CD4-positive, CD25-positive, alpha-beta regulatory T cell (primary cell): ENCODE data around the gene ERAS. TPM values are rescaled to one million over a fixed set of nuclear protein-coding genes. Genes with fewer than 3 reads are reported as not detected.
A peak's percentile ranks its signal among the peaks of the same experiment; 100 is the strongest.
"Not testable (repeated sequence)": the region's sequence is repeated elsewhere in the genome, so short reads cannot be mapped to it uniquely, and the experiment has no call there.

Experiments used
- ATAC-seq, 2 donors: fragments of 150-1000 bp; cut with Tn5 transposase; one replicate each; pipeline ENCODE4 v1.10.0; 2021; ENCODE audit warnings: low read depth in 2 of 2, moderate number of reproducible peaks in 2 of 2, moderate library complexity in 1 of 2
- DNase-seq, 3 donors: peaks; one replicate each; pipeline versions ENCODE4 v3.0.0 to v3.0.0-alpha.2; 2012 to 2022; ENCODE audit warnings: mixed read lengths in 1 of 3
- H3K27ac ChIP-seq: one replicate; pipeline ENCODE4 v1.7.0; 2013; ENCODE audit warnings: mild to moderate bottlenecking, low read length; ENCODE audit not compliant: insufficient read depth, poor library complexity, severe bottlenecking
- H3K27me3 ChIP-seq: one replicate; pipeline ENCODE4 v1.7.0; 2013; ENCODE audit warnings: low read length; ENCODE audit not compliant: control insufficient read depth, insufficient read depth
- H3K36me3 ChIP-seq: one replicate; pipeline ENCODE4 v1.7.0; 2013; ENCODE audit warnings: mild to moderate bottlenecking, low read length, moderate library complexity; ENCODE audit not compliant: control insufficient read depth, insufficient read depth
- H3K4me1 ChIP-seq: 2 replicates; pipeline ENCODE4 v1.7.0; 2013; ENCODE audit warnings: mild to moderate bottlenecking, low read length; ENCODE audit not compliant: insufficient read depth, control insufficient read depth, poor library complexity, severe bottlenecking
- H3K4me3 ChIP-seq: one replicate; pipeline ENCODE4 v1.7.0; 2013; ENCODE audit warnings: low read depth, mild to moderate bottlenecking, low read length, moderate library complexity
- H3K9me3 ChIP-seq, 2 experiments: 1 replicate in 1 of 2; 2 replicates in 1 of 2; pipeline ENCODE4 v1.7.0; 2013; ENCODE audit warnings: low read length in 2 of 2, mild to moderate bottlenecking in 1 of 2, moderate library complexity in 1 of 2; ENCODE audit not compliant: control insufficient read depth in 2 of 2
- H3K27ac Mint-ChIP-seq, 3 donors: one replicate each; pipeline ENCODE4 v1.8.0; 2020 to 2022; ENCODE audit warnings: mild to moderate bottlenecking in 3 of 3, mixed read lengths in 3 of 3, moderate library complexity in 2 of 3
- H3K27me3 Mint-ChIP-seq: one replicate; pipeline ENCODE4 v1.8.0; 2022; ENCODE audit warnings: mild to moderate bottlenecking, mixed read lengths
- H3K36me3 Mint-ChIP-seq: one replicate; pipeline ENCODE4 v1.8.0; 2020; ENCODE audit warnings: mixed read lengths
- H3K4me1 Mint-ChIP-seq, 4 donors: one replicate each; pipeline ENCODE4 v1.8.0; 2020 to 2022; ENCODE audit warnings: mixed read lengths in 4 of 4, mild to moderate bottlenecking in 1 of 4
- H3K4me3 Mint-ChIP-seq, 4 donors: one replicate each; pipeline ENCODE4 v1.8.0; 2020 to 2022; ENCODE audit warnings: mild to moderate bottlenecking in 4 of 4, mixed read lengths in 4 of 4, moderate library complexity in 3 of 4
- H3K9me3 Mint-ChIP-seq, 7 donors: one replicate each; pipeline ENCODE4 v1.8.0; 2020 to 2022; ENCODE audit warnings: mixed read lengths in 7 of 7, mild to moderate bottlenecking in 3 of 7, moderate library complexity in 2 of 7
- polyA plus RNA-seq, 4 donors: library from polyadenylated mRNA; unstranded; fragments of 300-500 nt; fragmentation: Illumina TruSeq; gene quantifications; one replicate each; pipeline ENCODE4 v1.2.3, GENCODE V29; 2021
- total RNA-seq: library from RNA; stranded (reverse); gene quantifications from one replicate; pipeline ENCODE4 v1.2.3, GENCODE V29; 2022

Gene ERAS
- total and polyA plus RNA-seq, 5 donors from 2014 or later: not detected

GRCh38 chrX:48816014-48816810, 10.1 kb upstream of the ERAS start:
- Histone ChIP-seq H3K27me3 (no peaks in the 10 kb centered on the region), H3K27ac (no peak overlapping the region), H3K4me3 (no peak overlapping the region), H3K36me3 (no peaks in the 10 kb centered on the region), H3K9me3 (no peaks in the 10 kb centered on the region), H3K4me1 (no peaks in the 10 kb centered on the region)
- no peak for DNase-seq
- no peak for ATAC-seq
- Mint-ChIP-seq H3K9me3 (no peaks in the 10 kb centered on the region), H3K4me1 (no peaks in the 10 kb centered on the region), H3K4me3 (no peak overlapping the region), H3K36me3 (no peaks in the 10 kb centered on the region), H3K27ac (no peak overlapping the region), H3K27me3 (no peaks in the 10 kb centered on the region)

- Mint-ChIP-seq H3K27ac (no peak overlapping the region), H3K27me3 (no peaks in the 10 kb centered on the region), H3K4me3 (no peak overlapping the region), H3K36me3 (no peaks in the 10 kb centered on the region), H3K9me3 (no peaks in the 10 kb centered on the region), H3K4me1 (no peaks in the 10 kb centered on the region)
- Histone ChIP-seq H3K27ac (no peak overlapping the region), H3K27me3 (no peaks in the 10 kb centered on the region), H3K4me3 (no peak overlapping the region), H3K36me3 (no peaks in the 10 kb centered on the region), H3K4me1 (no peaks in the 10 kb centered on the region), H3K9me3 (no peaks in the 10 kb centered on the region)
- DNase-seq (no peak), ATAC-seq (no peak)
Observed at GRCh38 chrX:48818098-48818497, 8.2 kb upstream of the ERAS start.

GRCh38 chrX:48818866-48819265, 7.4 kb upstream of the ERAS start:
- no peaks in the 10 kb centered on the region for H3K36me3 ChIP-seq
- no peaks in the 10 kb centered on the region for H3K9me3 Mint-ChIP-seq
- no peak overlapping the region for H3K27ac Mint-ChIP-seq
- no peaks in the 10 kb centered on the region for H3K27me3 Mint-ChIP-seq
- DNase-seq (no peak), ATAC-seq (no peak)
- H3K4me3 Mint-ChIP-seq: no peak overlapping the region
- no peaks in the 10 kb centered on the region for H3K4me1 ChIP-seq
- no peak overlapping the region for H3K27ac ChIP-seq
- H3K9me3 ChIP-seq: no peaks in the 10 kb centered on the region
- no peaks in the 10 kb centered on the region for H3K36me3 Mint-ChIP-seq
- H3K27me3 ChIP-seq: no peaks in the 10 kb centered on the region
- no peaks in the 10 kb centered on the region for H3K4me1 Mint-ChIP-seq
- H3K4me3 ChIP-seq: no peak overlapping the region

GRCh38 chrX:48819394-48819793, 6.9 kb upstream of the ERAS start:
- H3K9me3 Mint-ChIP-seq, H3K36me3 ChIP-seq, ATAC-seq, H3K9me3 ChIP-seq, H3K27me3 ChIP-seq, H3K4me3 Mint-ChIP-seq, H3K4me1 Mint-ChIP-seq, H3K27ac ChIP-seq, DNase-seq, H3K27me3 Mint-ChIP-seq, H3K36me3 Mint-ChIP-seq, H3K4me1 ChIP-seq, H3K4me3 ChIP-seq: not testable (repeated sequence)
- H3K27ac Mint-ChIP-seq: peak overlapping the region in 1 of 3 donors; percentile 49

GRCh38 chrX:48823053-48823452, 3.3 kb upstream of the ERAS start:
- Histone ChIP-seq H3K4me3 (no peak overlapping the region), H3K4me1 (no peaks in the 10 kb centered on the region), H3K9me3 (no peaks in the 10 kb centered on the region), H3K27ac (no peak overlapping the region), H3K36me3 (no peaks in the 10 kb centered on the region), H3K27me3 (no peaks in the 10 kb centered on the region)
- Mint-ChIP-seq H3K36me3 (no peaks in the 10 kb centered on the region), H3K4me1 (peaks cover 0 to 12% (median 2%) of the 10 kb centered on the region in 4 donors), H3K9me3 (peaks cover 0 to 2% (median 0%) of the 10 kb centered on the region in 7 donors), H3K27ac (no peak overlapping the region), H3K27me3 (peaks cover 10% of the 10 kb centered on the region), H3K4me3 (no peak overlapping the region)
- DNase-seq (no peak), ATAC-seq (no peak)

- H3K4me1 Mint-ChIP-seq: peaks cover 0 to 12% (median 2%) of the 10 kb centered on the region in 4 donors
- Histone ChIP-seq H3K4me3 (no peak overlapping the region), H3K36me3 (no peaks in the 10 kb centered on the region), H3K27ac (no peak overlapping the region), H3K4me1 (no peaks in the 10 kb centered on the region), H3K9me3 (no peaks in the 10 kb centered on the region), H3K27me3 (peaks cover 2% of the 10 kb centered on the region)
- H3K9me3 Mint-ChIP-seq: peaks cover 0 to 2% (median 0%) of the 10 kb centered on the region in 7 donors
- H3K27ac Mint-ChIP-seq: no peak overlapping the region
- DNase-seq (no peak), ATAC-seq (no peak)
- H3K27me3 Mint-ChIP-seq: peaks cover 20% of the 10 kb centered on the region
- H3K4me3 Mint-ChIP-seq: no peak overlapping the region
- no peaks in the 10 kb centered on the region for H3K36me3 Mint-ChIP-seq
Observed at GRCh38 chrX:48824066-48824465, 2.2 kb upstream of the ERAS start.

- Mint-ChIP-seq H3K9me3 (peaks cover 0 to 2% (median 0%) of the 10 kb centered on the region in 7 donors), H3K4me1 (peaks cover 0 to 12% (median 2%) of the 10 kb centered on the region in 4 donors), H3K4me3 (peak overlapping the region in 2 of 4 donors; percentile 56 to 74), H3K36me3 (no peaks in the 10 kb centered on the region), H3K27ac (no peak overlapping the region), H3K27me3 (peaks cover 34% of the 10 kb centered on the region)
- ATAC-seq (no peak), DNase-seq (no peak)
- no peaks in the 10 kb centered on the region for H3K4me1 ChIP-seq
- H3K27me3 ChIP-seq: peaks cover 2% of the 10 kb centered on the region
- no peak overlapping the region for H3K4me3 ChIP-seq
- H3K36me3 ChIP-seq: no peaks in the 10 kb centered on the region
- no peaks in the 10 kb centered on the region for H3K9me3 ChIP-seq
- H3K27ac ChIP-seq: no peak overlapping the region
Observed at GRCh38 chrX:48826876-48827653, 752 bp downstream of the ERAS start.
